Stomach smooth muscle (tissue), 2 donors: ENCODE measurements around the gene BCL7B.
"Not testable (repeated sequence)": the region's sequence is repeated elsewhere in the genome, so short reads cannot be mapped to it uniquely, and the experiment has no call there.

Experiments
- H3K27ac ChIP-seq: one replicate; pipeline ENCODE4 v1.7.0; 2013; ENCODE audit warnings: mild to moderate bottlenecking, low read length, inconsistent platforms
- H3K27me3 ChIP-seq, 2 donors: one replicate each; pipeline ENCODE4 v1.7.0; 2013; ENCODE audit warnings: low read length in 2 of 2; ENCODE audit not compliant: insufficient read depth in 2 of 2, control insufficient read depth in 1 of 2
- H3K36me3 ChIP-seq, 2 donors: one replicate each; pipeline ENCODE4 v1.7.0; 2013; ENCODE audit warnings: low read length in 2 of 2; ENCODE audit not compliant: control insufficient read depth in 2 of 2, insufficient read depth in 2 of 2
- H3K4me1 ChIP-seq: one replicate; pipeline ENCODE4 v1.7.0; 2013; ENCODE audit warnings: low read length; ENCODE audit not compliant: control insufficient read depth, insufficient read depth
- H3K4me3 ChIP-seq, 2 donors: one replicate each; pipeline ENCODE4 v1.7.0; 2013; ENCODE audit warnings: low read length in 2 of 2
- H3K9ac ChIP-seq, 2 donors: one replicate each; pipeline ENCODE4 v1.7.0; 2013; ENCODE audit warnings: low read length in 2 of 2, mild to moderate bottlenecking in 1 of 2
- H3K9me3 ChIP-seq, 2 donors: one replicate each; pipeline ENCODE4 v1.7.0; 2013; ENCODE audit warnings: low read length in 2 of 2; ENCODE audit not compliant: control insufficient read depth in 2 of 2
- donor health status: healthy.
- donor health status: Pancreatic carcinoma.

The BCL7B gene

DNA sequence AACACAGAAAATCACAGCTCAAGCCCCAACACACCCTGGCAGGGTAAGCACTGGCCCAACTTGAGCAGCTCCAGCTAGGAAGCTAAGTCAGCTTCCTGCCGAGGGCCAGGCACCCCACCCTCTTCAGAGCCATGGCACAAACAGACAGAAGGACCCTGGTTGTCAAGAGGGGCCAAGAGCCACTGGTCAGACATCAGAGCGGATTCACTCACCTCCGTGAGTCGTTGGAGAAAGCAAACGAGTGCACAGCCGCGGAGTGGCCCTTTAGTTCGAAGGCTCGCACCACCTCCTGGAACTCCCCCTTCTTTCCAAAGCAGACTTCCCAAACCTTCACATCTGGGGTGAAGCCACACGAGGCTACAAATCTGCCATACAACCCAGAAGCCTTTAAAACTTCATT, 13.5 kb upstream of the BCL7B start:
- H3K4me1 ChIP-seq: no peaks in the 10 kb centered on the region
- H3K27ac ChIP-seq: no peak overlapping the region
- H3K9ac ChIP-seq: no peak overlapping the region
- H3K27me3 ChIP-seq: no peaks in the 10 kb centered on the region
- no peaks in the 10 kb centered on the region for H3K9me3 ChIP-seq
- H3K4me3 ChIP-seq: no peak overlapping the region
- H3K36me3 ChIP-seq: peaks cover 37 to 43% of the 10 kb centered on the region in 2 donors

GRCh38 chr7:73570521-73570920, 13.0 kb upstream of the BCL7B start:
- Histone ChIP-seq H3K36me3 (peaks cover 37 to 43% of the 10 kb centered on the region in 2 donors), H3K9me3 (no peaks in the 10 kb centered on the region), H3K9ac (no peak overlapping the region), H3K4me1 (no peaks in the 10 kb centered on the region), H3K27me3 (no peaks in the 10 kb centered on the region), H3K27ac (no peak overlapping the region), H3K4me3 (no peak overlapping the region)

DNA sequence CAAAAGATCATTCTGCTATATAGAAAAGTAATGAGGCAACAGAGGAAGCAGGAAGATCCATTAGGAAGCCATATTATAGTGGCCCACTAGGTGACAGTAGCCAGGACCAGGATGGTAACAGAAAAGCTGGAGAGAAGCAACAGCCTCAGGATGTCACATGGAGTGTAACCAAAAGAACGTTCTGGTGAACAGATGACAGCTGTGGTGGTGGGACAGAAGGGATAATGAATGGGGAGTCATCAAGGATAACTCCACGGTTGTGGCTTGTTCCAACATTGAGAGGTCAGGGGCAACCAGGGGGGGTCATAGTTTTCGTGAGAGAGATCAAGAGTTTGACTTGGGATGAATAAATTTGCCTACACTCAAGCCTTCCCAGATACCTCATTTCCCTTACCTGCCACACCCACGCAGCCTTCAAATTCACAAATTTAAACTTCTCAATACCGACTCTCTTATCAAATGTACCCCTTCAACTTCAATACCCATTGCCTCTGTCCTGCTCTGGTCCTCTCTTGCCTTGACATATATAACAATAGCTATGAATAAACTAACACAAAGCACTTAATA, 11.6 kb upstream of the BCL7B start:
- H3K27me3 ChIP-seq: no peaks in the 10 kb centered on the region
- H3K9me3 ChIP-seq: no peaks in the 10 kb centered on the region

DNA sequence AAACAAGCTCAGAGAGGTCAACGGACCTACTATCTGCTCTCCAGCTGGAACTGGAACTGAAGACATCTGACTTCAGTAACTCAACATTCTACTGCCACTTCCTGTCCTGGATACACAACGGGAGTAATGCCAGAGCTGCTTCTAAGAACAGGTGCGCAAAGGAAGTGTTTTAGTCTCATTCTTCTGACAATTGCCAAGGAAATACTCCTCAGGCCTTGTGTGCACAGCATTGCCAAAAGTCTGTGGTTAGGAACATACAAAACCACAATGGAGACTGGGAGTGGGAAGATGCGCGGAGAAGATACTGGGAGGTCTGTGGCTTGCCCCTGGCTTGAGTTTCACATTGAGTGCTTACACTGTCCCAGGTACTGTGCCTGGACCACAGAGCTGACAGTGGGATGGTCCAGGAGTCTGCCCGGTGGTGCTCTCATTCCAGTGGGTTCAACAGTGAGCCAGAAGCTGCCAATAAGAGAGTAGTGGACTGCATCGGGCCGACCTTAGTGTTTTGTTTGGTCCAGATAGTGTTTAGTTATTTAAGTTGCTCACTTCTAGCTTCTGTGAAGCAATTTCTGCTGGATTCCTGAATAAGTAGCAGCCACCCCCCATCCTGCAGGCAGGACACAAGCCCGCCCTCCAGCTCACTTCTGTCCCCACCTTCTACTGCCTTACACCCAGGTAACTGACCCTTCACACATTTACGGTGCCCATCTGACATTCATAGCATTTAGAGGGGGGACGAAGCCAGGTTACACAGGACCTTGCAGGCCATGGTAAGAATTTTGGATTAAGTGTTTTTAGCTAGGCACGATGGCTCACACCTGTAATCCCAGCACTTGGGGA, 10.6 kb upstream of the BCL7B start:
- Histone ChIP-seq H3K9me3 (no peaks in the 10 kb centered on the region), H3K27me3 (no peaks in the 10 kb centered on the region), H3K4me3 (no peak overlapping the region), H3K9ac (no peak overlapping the region), H3K4me1 (no peaks in the 10 kb centered on the region), H3K36me3 (peaks cover 20 to 28% of the 10 kb centered on the region in 2 donors), H3K27ac (no peak overlapping the region)

More for the DNA sequence above, 11.6 kb upstream of the BCL7B start:
- Histone ChIP-seq H3K4me3 (no peak overlapping the region), H3K36me3 (peaks cover 30 to 38% of the 10 kb centered on the region in 2 donors), H3K27ac (no peak overlapping the region), H3K4me1 (no peaks in the 10 kb centered on the region), H3K9ac (no peak overlapping the region)

DNA sequence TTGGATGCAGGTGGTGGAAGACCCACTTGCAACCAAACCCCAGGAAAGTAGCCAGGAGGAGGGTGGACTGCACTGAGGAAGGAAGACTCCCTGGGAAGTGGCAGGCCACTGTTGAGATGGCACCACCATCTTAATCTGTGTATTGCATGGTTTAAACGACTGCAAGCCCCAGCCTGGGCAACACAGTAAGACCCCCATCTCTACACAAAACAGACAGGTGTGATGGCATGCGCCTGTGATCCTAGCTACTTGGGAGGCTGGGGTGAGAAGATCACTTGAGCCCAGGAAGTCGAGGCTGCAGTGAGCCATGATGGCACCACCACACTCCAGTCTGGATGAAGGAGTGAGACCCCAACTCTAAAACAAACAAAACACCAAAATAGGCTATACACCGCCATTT, 9.7 kb upstream of the BCL7B start:
- Histone ChIP-seq H3K27me3 (no peaks in the 10 kb centered on the region), H3K4me3 (no peak overlapping the region), H3K27ac (no peak overlapping the region), H3K36me3 (peaks cover 11 to 18% of the 10 kb centered on the region in 2 donors), H3K4me1 (no peaks in the 10 kb centered on the region), H3K9me3 (no peaks in the 10 kb centered on the region), H3K9ac (no peak overlapping the region)

- not testable (repeated sequence) for H3K27ac ChIP-seq, H3K9me3 ChIP-seq, H3K9ac ChIP-seq, H3K4me1 ChIP-seq, H3K27me3 ChIP-seq
- peak overlapping the region in 1 of 2 donors; percentile 35 for H3K4me3 ChIP-seq
- H3K36me3 ChIP-seq: peaks cover 9 to 16% of the 10 kb centered on the region in 2 donors
Measured at GRCh38 chr7:73566431-73566830, 8.9 kb upstream of the BCL7B start.

DNA sequence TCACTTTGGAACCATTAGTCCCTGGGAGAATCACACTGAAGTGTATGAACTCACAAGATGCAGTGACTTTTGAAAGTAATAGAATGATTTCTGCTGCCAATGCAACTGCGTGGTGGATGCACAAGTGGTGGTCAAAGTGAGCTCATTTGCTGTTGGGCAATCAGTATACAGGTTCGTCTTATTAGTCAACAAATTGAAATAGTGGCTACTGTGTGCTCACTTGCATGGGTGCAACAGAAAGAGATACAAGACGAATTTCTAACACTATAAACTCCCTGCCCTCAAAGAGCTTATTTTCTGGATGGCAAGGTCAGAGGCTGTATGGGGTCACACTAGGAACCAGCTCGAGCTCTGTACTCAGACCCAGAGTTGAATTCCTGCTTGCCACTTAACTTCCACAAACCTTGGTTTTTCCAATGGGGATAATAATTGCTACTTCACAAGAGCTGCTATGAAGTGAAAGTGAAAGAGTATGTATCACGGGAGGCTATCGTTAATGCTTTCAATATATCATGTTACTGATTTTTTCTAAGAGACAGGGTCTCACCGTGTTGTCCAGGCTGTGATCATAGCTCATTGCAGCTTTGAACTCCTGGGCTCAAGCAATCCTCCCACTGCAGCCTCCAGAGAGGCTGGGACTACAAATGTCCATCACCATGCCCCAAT, 8.3 kb upstream of the BCL7B start:
- H3K4me3 ChIP-seq: peak overlapping the region in 1 of 2 donors; percentile 35
- H3K27ac ChIP-seq: no peak overlapping the region
- H3K4me1 ChIP-seq: no peaks in the 10 kb centered on the region
- no peaks in the 10 kb centered on the region for H3K27me3 ChIP-seq
- H3K9me3 ChIP-seq: no peaks in the 10 kb centered on the region
- H3K9ac ChIP-seq: no peak overlapping the region
- H3K36me3 ChIP-seq: peaks cover 7 to 11% of the 10 kb centered on the region in 2 donors

- H3K27ac ChIP-seq: no peak overlapping the region
- no peaks in the 10 kb centered on the region for H3K9me3 ChIP-seq
- H3K4me1 ChIP-seq: peaks cover 18% of the 10 kb centered on the region
- no peaks in the 10 kb centered on the region for H3K36me3 ChIP-seq
- no peaks in the 10 kb centered on the region for H3K27me3 ChIP-seq
- H3K9ac ChIP-seq: no peak overlapping the region
- no peak overlapping the region for H3K4me3 ChIP-seq
Measured at GRCh38 chr7:73560109-73560835, 2.8 kb upstream of the BCL7B start.

DNA sequence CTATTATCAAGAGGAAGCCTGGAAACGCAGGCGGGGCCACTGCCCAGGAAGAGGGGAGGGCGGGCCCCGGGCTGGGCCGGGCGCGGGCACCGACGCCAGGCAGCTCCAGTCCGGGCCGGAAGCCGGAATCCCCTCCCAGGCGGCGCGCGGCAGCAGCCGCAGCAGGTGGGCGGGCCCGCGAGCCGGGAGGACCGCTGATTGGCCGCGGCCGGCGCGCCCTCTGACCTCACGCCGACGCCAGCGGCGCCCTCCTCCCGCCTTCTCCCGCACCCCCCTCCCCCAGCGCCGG, 438 bp downstream of the BCL7B start:
- peaks cover 2 to 5% of the 10 kb centered on the region in 2 donors for H3K36me3 ChIP-seq
- peaks cover 23% of the 10 kb centered on the region for H3K4me1 ChIP-seq
- peak overlapping the region; percentile 68 to 91 for H3K9ac ChIP-seq

GRCh38 chr7:73556208-73557107, 1.0 kb downstream of the BCL7B start:
- no peaks in the 10 kb centered on the region for H3K9me3 ChIP-seq
- H3K27me3 ChIP-seq: no peaks in the 10 kb centered on the region
- H3K4me3 ChIP-seq: peak overlapping the region; percentile 91
- H3K27ac ChIP-seq: peak overlapping the region; percentile 93
- H3K36me3 ChIP-seq: peaks cover 5 to 6% of the 10 kb centered on the region in 2 donors
- H3K9ac ChIP-seq: peak overlapping the region; percentile 68 to 91
- peaks cover 23% of the 10 kb centered on the region for H3K4me1 ChIP-seq

More for the DNA sequence above, 438 bp downstream of the BCL7B start:
- no peaks in the 10 kb centered on the region for H3K9me3 ChIP-seq
- H3K4me3 ChIP-seq: peak overlapping the region; percentile 91
- H3K27ac ChIP-seq: peak overlapping the region; percentile 93
- no peaks in the 10 kb centered on the region for H3K27me3 ChIP-seq
